HUES6 (cell line): ENCODE results near the gene SLC6A7.

Source experiments
- H3K27ac ChIP-seq: 2 replicates; pipeline ENCODE4 v1.7.0; 2013; ENCODE audit warnings: low read depth, mild to moderate bottlenecking, low read length, inconsistent platforms
- H3K27me3 ChIP-seq: 2 replicates; pipeline ENCODE4 v1.6.1; 2013; ENCODE audit warnings: low read length; ENCODE audit not compliant: control insufficient read depth, insufficient read depth
- H3K36me3 ChIP-seq: 2 replicates; pipeline ENCODE4 v1.6.1; 2013; ENCODE audit warnings: low read length; ENCODE audit not compliant: control insufficient read depth, insufficient read depth
- H3K4me1 ChIP-seq: 2 replicates; pipeline ENCODE4 v1.6.1; 2013; ENCODE audit warnings: low read length; ENCODE audit not compliant: control insufficient read depth, insufficient read depth
- H3K4me3 ChIP-seq: 2 replicates; pipeline ENCODE4 v1.5.1; 2013; ENCODE audit warnings: low read depth, low read length
- H3K9ac ChIP-seq: one replicate; pipeline ENCODE4 v1.6.1; 2013; ENCODE audit warnings: mild to moderate bottlenecking, low read length
- H3K9me3 ChIP-seq: 2 replicates; pipeline ENCODE4 v1.6.1; 2013; ENCODE audit warnings: low read depth, low read length; ENCODE audit not compliant: control insufficient read depth, insufficient read depth

The SLC6A7 gene

DNA sequence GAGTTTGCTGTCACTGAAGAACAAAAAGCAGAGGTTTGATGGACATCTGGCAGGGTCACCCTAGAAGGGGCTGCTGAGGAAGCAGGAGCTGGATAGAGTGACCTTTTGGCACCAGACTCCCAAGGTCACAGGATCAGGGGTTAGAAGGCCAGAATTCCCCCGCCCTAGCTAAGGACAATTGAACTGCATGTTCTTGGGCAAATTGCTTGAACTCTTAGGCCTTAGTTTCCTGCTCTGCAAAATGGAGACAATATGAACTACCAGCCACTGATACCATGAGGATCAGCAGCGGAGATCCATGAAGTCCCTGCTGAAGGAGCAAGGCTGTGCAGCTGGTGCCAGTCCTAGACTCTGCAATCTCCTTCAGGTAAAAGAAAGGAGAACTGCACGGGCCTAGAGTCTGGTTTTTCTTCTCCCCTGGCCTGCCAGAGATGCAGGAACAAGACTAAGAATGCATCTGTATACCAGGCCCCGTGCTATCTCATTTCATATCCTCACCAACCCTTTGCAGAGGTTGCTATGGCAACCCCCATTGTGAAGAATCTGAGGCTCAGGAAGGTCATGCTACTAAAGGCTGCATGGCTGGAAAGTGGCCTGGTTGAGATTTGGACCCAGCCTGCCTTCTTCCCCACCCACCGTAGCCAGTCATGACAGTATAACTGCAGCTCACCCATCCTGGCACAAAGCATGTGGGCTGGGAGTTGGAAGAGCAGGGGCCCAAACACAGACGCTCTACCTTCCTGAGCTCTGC lies 66.0 kb downstream of the SLC6A7 start:
- peaks cover 4% of the 10 kb centered on the region; the same call in 1 of the 2 replicates for H3K4me1 ChIP-seq
- H3K4me3 ChIP-seq: no peak overlapping the region
- no peak overlapping the region for H3K27ac ChIP-seq
- no peak overlapping the region for H3K9ac ChIP-seq
- H3K9me3 ChIP-seq: no peaks in the 10 kb centered on the region
- H3K36me3 ChIP-seq: no peaks in the 10 kb centered on the region
- no peaks in the 10 kb centered on the region for H3K27me3 ChIP-seq

DNA sequence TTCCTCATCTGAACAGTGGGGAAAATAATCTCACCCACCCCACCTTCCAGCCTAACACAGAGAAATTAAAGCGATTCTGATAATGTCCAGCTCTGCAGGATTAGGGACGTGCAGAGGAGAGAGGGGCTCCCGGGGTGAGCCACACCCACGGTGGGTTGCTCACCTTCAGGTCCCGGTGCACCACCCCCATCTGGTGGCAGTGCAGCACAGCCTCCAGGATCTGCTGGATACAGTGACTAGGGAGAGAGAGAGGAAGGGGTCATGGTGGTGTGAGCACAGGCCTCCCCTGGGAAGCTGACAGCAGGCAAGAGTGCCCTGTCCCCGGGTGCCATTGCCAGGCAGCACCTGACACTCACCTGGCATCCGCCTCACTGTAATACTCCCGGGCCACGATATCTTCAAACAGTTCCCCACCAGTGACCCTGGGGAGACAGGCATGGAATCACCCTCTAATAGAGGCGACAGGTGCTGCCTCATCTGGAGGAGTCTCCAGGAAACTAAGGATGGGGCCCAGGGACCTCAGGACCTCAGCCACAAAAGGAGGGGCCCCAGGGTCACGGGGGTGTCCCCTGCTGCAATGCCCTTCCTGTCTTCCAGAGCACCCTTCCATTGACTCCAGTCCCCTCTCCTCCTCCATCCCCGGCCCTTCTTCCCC lies 66.7 kb downstream of the SLC6A7 start:
- H3K36me3 ChIP-seq: no peaks in the 10 kb centered on the region
- H3K27ac ChIP-seq: no peak overlapping the region
- H3K27me3 ChIP-seq: no peaks in the 10 kb centered on the region
- H3K4me1 ChIP-seq: peaks cover 4% of the 10 kb centered on the region; the same call in 1 of the 2 replicates
- no peak overlapping the region for H3K9ac ChIP-seq
- no peaks in the 10 kb centered on the region for H3K9me3 ChIP-seq
- H3K4me3 ChIP-seq: no peak overlapping the region

DNA sequence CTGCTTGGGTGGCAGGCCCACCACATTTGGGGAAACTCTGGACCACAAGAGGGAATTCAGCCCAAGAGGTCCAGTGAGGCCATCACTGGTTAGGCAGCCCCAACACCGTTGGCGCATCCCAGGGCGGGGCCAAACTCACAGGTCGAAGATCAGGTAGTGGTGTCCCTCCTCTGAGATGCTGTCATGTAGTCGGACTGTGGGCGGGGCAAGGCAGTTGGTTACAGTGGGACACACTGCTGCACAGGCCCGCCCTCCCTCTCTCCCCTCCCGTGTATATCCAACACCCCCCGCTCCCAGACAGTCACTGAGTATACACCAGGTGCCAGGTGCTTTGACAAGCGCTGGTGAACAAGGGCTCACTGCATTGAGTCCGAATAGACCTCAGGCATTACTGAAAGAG lies 67.6 kb downstream of the SLC6A7 start:
- Histone ChIP-seq H3K4me1 (peaks cover 4% of the 10 kb centered on the region; the same call in 1 of the 2 replicates), H3K9ac (no peak overlapping the region), H3K27me3 (no peaks in the 10 kb centered on the region), H3K4me3 (no peak overlapping the region), H3K9me3 (no peaks in the 10 kb centered on the region), H3K36me3 (no peaks in the 10 kb centered on the region), H3K27ac (no peak overlapping the region)

DNA sequence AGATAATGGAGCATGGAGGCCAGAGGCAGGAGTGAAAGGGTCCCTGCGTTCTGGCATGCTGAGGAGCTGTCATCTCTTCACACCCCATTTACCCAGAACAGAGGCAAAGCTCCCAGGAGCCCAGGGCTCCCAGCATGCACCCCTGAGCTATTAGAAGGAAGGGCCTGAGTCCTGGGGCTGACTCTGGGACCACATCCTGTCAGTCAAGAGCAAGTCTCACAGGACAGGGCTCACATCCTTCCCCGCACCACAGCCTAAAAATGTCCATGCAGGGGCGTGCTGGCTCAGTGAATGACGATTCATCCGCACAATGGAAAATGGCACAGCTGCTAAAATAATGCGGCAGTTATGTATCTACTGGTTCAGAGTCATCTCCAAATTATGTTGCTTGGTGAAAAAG lies 68.3 kb downstream of the SLC6A7 start:
- Histone ChIP-seq H3K36me3 (no peaks in the 10 kb centered on the region), H3K4me1 (peaks cover 3% of the 10 kb centered on the region; the same call in 1 of the 2 replicates), H3K4me3 (no peak overlapping the region), H3K9me3 (no peaks in the 10 kb centered on the region), H3K9ac (no peak overlapping the region), H3K27me3 (no peaks in the 10 kb centered on the region), H3K27ac (no peak overlapping the region)
